Stimulated activated CD4-positive, alpha-beta T cell treated with anti-CD3 and anti-CD28 coated beads, Interleukin-4, amount 100 ng/mL, for 1 hour (primary cell): ENCODE measurements around the gene THBS3.
A peak's percentile ranks its signal among the peaks of the same experiment; 100 is the strongest.
"Not testable (repeated sequence)": the region's sequence is repeated elsewhere in the genome, so short reads cannot be mapped to it uniquely, and the experiment has no call there.

Experiments
- DNase-seq: peaks from one replicate; pipeline ENCODE4 v3.0.0-alpha.2; 2020

Gene THBS3

DNA sequence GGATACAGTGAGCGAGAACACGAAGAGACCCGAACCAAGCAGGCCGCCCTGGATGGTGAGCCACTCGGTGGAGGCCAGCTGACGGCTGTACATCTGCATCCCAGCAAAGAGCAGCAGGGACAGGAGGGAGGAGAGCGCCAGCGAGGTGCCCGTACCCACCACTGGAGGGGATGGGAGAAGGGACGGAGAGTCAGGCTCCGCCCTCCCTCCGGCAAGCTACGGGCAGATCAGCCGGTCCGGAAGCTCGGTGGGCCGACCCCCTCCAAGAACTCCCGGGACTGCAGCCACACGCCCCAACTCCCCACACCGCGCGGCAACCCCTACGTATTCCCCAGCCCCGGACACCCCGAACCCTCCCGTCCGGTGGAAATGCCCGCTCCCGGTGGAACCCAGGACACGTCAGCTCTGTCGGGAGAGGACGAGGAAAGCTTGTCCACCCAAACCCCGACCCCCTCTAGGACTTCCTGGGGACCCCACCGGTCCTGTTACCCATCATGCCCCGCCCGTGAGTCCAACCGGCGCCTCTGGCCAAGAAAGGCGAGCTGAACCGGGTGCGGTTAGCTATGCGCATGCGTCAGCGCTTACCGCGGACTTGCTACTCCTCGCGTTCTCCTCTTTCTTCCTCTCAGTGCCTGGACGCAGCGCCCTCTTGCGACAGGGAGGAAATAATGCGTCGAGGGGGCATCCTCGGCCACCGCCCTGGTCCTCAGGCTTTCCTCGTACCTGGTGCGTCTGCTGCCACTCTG is 34.8 kb downstream of the THBS3 start, which contains the start of gene KRTCAP2:
Gene KRTCAP2 (minus strand): TSS at position 573 of the 746 bp plus-strand sequence. CDS start 80 bp downstream, at position 493.
- DNase-seq: peak; percentile 93

DNA sequence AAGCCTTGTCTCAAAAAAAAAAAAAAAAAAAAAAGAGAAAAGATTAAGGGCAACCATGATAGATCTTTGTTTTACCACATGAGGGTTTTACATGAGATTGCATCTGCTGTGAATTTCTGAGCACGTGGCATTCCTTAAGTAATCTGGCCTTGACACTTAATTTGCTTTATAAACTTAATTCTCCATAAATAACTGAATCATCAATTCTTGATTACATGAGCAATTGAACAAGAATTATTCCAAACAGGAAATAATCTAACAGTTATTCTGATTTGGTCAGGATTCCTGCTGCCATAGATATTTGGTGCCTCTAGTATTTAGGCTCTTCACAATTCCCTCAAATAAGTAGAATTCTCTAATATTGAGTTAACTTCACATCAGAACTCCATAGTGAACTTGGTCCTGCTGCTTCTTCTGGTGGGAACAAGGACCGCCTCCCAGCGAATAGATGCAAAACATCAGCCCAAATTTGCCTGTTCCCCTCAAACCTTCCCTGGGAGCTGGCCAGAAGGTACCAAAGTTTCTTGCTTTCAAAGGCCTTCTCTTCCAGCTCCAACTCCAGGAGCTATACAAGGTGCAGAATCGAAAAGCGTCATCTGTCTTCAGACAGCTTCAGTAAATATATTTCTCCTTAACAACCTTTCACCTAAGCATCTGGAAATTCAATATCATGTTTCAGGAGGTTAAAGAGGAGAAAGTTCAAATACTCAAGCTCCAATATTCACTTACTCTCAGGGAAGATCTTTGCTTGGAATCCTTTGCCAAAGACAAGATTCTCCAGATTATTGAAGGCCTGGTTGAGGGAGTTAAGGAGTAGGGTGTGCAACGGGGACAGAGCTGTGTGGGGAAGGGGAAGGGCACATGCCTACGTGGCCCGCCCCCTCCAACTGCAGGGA is 35.6 kb downstream of the THBS3 start:
- DNase-seq: no peak

DNA sequence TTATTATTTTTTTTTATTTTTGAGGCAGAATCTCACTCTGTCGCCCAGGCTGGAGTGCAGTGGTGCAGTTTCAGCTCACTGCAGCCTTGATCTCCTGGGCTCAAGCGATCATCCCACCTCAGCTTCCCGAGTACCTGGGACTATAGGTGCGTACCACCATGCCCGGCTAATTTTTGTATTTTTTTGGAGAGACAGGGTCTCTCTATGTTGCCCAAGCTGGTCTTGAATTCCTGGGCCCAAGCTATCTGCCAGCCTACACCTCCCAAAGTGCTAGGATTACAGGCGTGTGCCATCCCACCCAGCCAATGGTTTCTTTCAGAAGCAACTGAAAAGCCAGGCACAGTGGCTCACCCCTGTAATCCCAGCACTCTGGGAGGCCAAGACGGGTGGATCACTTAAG is 36.9 kb downstream of the THBS3 start:
- no peak for DNase-seq

DNA sequence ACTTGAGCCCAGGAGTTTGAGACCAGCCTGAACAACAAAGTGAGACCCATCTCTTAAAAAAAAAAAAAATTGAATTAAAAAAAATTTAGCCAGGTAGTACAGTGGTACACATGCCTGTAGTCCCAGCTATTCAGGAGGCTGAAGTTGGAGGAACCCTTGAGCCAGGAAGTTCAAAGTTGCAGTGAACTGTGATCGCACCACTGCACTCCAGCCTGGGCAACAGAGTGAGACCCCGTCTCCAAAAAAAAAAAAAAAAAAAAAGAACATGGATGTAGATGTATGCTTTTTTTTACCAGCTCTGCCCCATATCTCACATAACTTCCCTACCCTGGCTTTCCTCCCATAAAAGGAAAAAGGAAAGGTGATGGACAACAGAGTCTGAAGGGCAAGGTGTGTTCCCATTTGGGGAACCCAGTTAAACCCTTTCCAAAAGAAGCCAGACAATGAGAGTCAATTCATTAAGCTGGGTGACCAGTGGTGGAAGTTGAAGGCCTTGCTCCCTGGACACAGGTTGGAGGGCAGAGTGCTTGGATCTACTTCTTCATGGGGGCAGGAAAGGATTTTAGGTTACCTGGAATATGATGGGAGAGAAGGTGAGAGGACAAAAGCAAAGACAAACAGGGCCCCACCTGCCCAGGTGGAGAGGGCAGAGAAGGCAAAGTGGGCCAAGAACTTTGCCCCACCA is 37.5 kb downstream of the THBS3 start:
- DNase-seq: no peak

DNA sequence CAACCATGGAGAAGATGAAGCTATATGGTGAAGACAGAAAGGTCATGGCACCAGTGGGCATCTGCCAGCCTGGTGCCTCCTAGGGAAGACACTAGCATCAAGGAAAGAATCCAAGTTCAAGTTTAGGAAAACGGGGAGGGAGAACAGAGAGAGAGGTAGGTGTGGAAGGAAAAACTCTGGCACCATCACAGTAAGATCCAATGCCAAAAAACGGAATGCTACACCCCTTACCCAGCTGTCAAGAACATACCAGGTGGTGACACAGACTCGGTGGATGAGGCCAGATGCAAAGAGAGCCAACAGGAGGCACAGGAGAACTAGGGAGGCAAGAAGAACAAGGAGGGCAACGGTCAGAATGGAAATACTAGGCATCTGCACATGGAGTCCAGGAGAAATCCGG is 38.2 kb downstream of the THBS3 start:
- no peak for DNase-seq

DNA sequence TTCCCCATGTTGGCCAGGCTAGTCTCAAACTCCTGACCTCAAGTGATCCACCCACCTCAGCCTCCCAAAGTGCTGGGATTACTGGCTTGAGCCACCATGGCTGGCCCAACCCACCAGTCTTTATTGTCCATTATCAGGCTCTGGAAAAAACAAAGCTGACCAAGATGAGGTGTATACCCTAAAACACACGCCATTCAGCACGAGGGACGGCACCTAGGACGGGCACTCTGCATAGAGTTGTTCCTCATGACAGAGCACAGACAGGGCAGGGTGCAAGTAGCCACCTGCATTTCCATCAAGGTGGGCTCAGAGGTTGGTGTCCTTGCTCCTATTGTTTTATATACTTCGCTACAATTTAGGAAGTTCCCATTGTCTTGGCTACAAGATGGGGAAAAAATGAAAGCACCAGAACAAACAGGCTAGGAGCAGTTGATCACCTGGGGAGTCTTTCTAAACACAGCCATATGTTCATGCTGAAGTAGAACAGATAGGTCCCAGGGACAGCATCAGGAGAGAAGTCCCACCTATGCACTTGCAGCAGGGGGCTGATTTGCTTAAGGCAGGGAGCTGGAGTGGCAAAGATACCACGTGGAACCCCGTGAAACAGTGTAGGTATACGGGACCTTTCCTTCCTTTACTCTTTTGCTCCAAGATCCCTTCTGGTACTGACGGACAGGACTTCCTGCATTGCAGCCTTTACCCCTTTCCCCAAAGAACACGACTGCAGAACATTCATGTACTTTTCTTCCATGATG is 39.1 kb downstream of the THBS3 start:
- DNase-seq: no peak

DNA sequence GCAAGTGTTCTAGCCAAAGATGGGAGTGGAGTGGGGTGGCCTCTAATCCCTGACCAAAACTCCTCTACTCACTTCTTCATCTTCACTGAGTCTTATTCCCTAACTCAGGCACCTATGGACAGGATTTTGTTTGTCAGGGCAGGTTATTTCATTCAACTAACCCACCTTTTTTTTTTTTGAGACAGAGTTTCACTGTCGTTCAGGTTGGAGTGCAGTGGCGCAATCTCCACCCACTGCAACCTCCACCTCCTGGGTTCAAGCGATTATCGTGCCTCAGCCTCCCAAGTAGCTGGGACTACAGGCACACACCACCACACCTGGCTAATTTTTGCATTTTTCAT is 39.6 kb downstream of the THBS3 start:
- DNase-seq: not testable (repeated sequence)

DNA sequence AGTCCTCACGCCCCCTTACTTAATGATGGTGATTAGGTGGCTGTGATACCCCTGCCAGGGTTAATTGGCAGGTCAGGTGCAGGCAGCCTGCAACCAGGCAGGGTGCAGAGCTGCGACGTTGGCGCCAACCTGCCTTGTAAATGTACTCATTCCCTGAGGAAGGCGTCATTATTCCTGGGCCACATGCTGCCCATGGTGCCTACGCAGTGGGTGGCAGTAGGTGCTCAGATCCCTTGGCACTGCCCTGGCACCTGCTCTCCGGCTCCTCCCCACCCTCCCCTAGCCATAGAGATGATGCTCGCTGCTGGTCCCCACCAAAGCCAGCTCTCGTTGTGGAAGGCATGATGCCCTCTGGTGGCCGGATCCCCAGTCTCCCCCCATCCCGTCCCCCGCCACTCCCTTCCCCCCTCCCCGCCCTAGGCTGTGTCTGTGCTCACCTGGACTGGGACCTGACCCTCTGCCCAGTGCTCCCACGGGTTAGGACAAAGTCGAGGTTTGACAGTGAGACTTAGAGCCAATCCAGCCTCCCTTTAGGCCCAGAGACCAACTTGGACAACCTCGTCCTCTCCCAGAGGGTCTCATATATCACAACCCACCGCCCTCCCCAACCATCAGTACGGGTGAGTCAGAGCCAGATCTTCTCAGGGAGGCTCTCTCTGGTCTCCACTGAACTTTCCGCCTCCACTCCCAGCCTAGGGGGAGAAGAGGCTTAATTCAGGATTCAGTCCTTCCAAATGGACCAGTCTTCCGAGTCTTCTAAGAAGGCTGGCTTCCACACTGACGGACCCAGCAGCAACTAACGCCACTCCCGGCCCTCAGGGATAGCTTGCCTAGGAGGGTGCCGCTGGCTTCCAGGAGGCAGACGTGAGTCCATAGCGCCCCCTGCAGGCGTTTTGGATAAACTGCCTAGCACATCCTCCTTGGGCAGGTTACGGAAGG is 40.3 kb downstream of the THBS3 start:
- DNase-seq: peak; percentile 86

DNA sequence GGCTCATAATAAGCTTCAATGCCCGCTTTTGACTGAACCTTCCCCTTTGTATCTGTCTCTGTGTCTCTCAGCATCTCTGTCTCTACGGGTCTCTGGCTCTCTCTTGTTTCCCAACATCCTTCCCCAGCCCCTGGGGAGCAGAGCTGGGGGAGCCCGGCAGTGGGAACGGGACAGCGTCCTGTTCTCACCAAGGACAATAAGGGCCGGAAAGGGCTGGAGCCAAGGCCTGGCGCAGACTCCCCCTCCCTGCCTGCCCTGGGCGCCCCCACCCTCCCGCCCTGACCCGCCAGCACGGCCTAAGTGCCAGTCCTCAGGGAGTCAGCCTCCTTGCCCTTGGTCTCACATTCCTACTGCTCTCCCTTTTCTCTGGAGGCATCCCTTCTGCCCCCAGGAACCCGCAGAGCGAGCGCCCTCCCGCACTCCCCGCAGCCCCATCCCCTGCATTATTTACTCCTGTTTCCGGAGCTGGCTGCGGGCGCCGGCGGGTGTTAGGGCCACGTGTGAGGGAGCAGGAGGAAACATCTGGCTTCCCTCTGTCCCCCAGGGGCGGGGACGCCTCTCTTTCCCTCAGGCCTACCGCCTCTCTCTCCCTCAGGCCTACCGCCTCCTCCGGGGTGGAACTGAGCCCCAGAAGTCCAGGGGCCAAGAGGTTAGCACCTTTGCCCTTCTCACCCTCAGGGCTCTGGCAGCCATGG is 41.1 kb downstream of the THBS3 start:
- no peak for DNase-seq

DNA sequence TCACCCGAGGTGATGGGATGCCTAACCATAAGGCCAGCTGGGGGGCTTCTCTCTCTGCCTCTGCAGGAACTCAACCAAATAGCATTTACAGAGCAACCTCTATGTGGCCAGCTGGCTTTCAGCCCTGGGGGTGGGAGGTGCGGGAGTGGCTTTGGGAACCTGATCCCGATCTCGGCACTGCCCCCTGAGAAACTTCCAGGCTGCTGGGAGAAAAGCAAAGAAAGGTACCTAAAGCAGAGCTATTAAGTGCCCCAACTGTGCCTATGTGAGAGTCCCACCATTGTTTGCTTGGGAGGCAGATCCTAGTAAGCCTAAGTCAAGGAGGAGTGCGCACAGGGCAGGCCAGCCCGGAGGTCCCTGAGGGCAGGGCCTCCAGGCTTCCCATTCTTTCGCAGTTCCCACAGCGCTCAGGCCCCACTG is 41.6 kb downstream of the THBS3 start:
- no peak for DNase-seq

DNA sequence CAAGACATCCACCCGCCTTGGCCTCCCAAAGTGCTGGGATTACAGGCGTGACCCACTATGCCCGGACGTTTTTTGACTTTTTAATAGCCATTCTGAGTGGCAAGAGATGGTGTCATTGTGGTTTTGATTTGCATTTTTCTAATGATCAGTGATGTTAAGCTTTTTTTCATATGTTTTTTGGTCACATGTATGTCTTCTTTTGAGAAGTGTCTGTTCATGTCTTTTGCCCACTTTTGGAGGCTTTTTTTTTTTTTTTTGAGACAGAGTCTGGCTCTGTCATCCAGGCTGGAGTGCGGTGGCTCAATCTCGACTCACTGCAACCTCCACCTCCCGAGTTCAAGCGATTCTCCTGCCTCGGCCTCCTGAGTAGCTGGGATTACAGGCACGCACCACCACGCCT is 43.1 kb downstream of the THBS3 start:
- not testable (repeated sequence) for DNase-seq

DNA sequence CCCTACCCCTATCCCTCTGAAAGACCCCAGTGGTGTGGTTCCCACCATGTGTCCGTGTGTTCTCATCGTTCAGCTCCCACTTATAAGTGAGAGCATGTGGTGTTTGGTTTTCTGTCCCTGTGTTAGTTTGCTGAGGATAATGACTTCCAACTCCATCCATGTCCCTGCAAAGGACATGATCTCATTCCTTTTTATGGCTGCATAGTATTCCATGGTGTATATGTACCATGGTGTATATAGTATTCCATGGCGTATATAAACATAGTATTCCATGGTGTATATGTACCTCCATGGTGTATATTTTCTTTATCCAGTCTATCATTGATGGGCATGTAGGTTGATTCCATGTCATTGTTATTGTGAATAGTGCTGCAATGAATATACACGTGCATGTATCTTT is 43.9 kb downstream of the THBS3 start:
- not testable (repeated sequence) for DNase-seq

DNA sequence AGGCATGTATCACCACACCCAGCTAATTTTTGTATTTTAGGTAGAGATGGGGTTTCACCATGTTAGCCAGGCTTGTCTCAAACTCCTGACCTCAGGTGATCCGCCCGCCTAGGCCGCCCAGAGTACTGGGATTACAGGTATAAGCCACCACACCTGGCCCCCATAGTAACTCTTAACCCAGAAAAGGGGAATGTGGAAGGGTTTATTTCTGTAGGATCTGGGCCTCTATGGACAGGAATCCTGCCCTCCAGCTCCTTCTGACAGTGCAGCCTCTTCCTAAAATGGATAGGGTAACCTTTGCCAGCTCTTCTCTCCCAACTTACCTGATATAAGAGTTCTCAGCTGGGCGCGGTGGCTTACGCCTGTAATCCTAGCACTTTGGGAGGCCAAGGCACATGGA is 45.1 kb downstream of the THBS3 start:
- DNase-seq: not testable (repeated sequence)

DNA sequence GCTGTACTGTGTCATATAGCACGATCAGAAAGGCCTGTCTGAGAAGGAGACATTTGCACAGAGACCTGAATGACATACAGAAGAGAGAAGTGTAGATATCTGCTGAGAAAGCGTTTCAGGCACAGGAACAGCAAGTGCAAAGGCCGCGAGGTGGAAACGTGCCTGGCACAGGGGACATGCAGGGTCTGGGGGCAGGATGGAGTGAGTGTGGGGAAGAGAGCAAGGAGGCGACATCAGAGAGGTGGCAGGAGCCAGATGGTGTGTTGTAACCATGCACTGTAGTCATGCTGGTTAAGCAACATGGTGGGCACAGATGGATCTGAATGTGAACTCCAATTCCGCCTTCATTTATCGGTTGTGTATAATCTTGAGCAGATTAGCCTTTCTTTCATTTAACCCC is 47.6 kb downstream of the THBS3 start:
- no peak for DNase-seq

DNA sequence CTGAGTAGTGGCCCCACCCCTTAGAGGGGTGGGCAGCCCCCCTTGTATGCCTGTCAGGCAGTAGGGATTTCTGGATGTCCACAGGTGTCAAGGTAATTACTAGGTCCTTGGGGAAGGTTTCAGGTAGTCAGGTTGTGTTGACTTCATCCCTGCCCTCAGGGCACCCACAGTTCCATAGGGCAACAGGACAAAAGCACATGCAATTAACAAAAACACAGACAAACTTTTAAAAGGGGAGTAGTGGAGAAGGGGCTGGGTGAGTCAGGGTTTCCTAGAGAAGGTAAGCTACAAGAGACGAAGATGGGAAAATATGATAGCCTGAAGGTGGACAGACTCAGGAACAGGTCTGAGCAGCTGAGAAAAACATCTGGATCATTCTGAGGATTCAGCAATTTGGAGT is 48.7 kb downstream of the THBS3 start:
- no peak for DNase-seq

DNA sequence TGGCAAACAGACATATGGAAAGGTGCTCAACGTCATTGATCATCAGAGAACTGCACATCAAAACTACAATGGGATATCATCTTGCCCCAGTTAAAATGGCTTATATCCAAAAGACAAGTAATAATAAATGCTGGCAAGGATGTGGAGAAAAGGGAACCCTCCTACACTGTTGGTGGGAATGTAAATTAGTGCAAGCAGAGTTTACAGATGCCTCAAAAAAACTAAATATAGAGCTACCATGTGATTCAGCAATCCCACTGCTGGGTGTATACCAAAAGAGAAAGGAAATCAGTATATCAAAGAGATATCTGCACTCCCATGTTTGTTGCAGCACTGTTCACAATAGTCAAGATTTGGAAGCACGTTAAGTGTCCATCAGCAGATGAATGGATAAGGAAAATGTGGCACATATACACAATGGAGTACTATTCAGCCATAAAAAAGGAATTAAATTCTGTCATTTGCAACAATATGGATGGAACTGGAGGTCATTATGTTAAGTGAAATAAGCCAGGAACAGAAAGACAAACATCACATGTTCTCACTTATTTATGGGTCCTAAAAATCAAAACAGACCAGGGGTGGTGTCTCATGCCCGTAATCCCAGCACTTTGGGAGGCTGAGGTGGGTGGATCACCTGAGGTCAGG is 51.6 kb downstream of the THBS3 start:
- DNase-seq: not testable (repeated sequence)
